ENCODE results near the gene KCNQ1.

DNA sequence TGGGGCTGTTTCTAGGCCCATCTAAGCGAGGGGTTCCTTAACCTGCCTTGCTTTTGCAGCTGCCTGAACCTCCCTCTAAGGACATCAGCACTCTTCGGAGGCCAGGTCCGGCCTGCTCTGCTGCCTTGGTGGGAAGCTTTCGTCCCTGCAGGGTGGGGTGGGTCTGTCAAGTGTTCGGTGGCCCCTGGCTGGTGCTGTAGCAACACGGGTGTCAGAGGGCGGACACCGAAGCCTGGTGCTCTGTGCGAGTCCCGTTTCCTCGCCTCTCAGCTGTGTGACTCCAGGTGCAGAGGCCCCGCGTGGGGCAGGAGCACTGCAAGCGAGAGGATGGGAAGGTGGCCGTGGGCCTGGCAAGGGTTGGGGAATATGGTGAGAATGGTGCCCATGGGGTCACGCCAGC, 376.2 kb downstream of the KCNQ1 start:
- TF ChIP-seq, protein P1, sequence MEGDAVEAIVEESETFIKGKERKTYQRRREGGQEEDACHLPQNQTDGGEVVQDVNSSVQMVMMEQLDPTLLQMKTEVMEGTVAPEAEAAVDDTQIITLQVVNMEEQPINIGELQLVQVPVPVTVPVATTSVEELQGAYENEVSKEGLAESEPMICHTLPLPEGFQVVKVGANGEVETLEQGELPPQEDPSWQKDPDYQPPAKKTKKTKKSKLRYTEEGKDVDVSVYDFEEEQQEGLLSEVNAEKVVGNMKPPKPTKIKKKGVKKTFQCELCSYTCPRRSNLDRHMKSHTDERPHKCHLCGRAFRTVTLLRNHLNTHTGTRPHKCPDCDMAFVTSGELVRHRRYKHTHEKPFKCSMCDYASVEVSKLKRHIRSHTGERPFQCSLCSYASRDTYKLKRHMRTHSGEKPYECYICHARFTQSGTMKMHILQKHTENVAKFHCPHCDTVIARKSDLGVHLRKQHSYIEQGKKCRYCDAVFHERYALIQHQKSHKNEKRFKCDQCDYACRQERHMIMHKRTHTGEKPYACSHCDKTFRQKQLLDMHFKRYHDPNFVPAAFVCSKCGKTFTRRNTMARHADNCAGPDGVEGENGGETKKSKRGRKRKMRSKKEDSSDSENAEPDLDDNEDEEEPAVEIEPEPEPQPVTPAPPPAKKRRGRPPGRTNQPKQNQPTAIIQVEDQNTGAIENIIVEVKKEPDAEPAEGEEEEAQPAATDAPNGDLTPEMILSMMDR (IDR thresholded peaks at IDR 0.05) = no peak
- TF ChIP-seq, protein P2, sequence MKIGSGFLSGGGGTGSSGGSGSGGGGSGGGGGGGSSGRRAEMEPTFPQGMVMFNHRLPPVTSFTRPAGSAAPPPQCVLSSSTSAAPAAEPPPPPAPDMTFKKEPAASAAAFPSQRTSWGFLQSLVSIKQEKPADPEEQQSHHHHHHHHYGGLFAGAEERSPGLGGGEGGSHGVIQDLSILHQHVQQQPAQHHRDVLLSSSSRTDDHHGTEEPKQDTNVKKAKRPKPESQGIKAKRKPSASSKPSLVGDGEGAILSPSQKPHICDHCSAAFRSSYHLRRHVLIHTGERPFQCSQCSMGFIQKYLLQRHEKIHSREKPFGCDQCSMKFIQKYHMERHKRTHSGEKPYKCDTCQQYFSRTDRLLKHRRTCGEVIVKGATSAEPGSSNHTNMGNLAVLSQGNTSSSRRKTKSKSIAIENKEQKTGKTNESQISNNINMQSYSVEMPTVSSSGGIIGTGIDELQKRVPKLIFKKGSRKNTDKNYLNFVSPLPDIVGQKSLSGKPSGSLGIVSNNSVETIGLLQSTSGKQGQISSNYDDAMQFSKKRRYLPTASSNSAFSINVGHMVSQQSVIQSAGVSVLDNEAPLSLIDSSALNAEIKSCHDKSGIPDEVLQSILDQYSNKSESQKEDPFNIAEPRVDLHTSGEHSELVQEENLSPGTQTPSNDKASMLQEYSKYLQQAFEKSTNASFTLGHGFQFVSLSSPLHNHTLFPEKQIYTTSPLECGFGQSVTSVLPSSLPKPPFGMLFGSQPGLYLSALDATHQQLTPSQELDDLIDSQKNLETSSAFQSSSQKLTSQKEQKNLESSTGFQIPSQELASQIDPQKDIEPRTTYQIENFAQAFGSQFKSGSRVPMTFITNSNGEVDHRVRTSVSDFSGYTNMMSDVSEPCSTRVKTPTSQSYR (CRISPR knock-in tag; IDR thresholded peaks at IDR 0.05) = no peak
- TF ChIP-seq SOX15 (CRISPR knock-in tag; IDR thresholded peaks at IDR 0.05) (no peak), CREB1 (CRISPR knock-in tag; IDR thresholded peaks at IDR 0.05) (no peak), MYBL2 (CRISPR knock-in tag; IDR thresholded peaks at IDR 0.05) (no peak)

Measured in WTC11 (cell line).